Urinary bladder (tissue), 4 donors: ENCODE results near the gene SLC24A4. TPM values are rescaled to one million over a fixed set of nuclear protein-coding genes. Genes with fewer than 3 reads are reported as not detected.

Experiments used
- DNase-seq: peaks from one replicate; pipeline ENCODE4 v3.0.0-alpha.2; 2015; ENCODE audit errors: extremely low spot score
- H3K27ac ChIP-seq: one replicate; pipeline ENCODE4 v1.5.1; 2013; ENCODE audit warnings: low read depth, mild to moderate bottlenecking, moderate library complexity
- H3K36me3 ChIP-seq: one replicate; pipeline ENCODE4 v1.6.1; 2013; ENCODE audit warnings: mild to moderate bottlenecking, moderate library complexity; ENCODE audit not compliant: insufficient read depth
- H3K4me1 ChIP-seq: one replicate; pipeline ENCODE4 v1.6.1; 2013; ENCODE audit warnings: mild to moderate bottlenecking, moderate library complexity; ENCODE audit not compliant: insufficient read depth
- H3K4me3 ChIP-seq: one replicate; pipeline ENCODE4 v1.5.1; 2013; ENCODE audit warnings: low read depth, low read length
- WGBS: extraction: QIAGEN DNeasy Blood & Tissue Kit; methylation state at CpG from one replicate; pipeline ENCODE4 v1.1.7; 2013; 5-methylcytosine and 5-hydroxymethylcytosine counted together
- polyA plus RNA-seq: library from polyadenylated mRNA; stranded (reverse); fragments of 200-250 nt; gene quantifications from one replicate; pipeline ENCODE4 v1.2.3, GENCODE V29; 2013
- total RNA-seq: library from RNA; depleted of rRNA; stranded (reverse); fragments of >200 nt; gene quantifications from one replicate; pipeline ENCODE4 v1.2.3, GENCODE V29; 2014
- donor health status: healthy with polysubstance abuse.
- donor health status: healthy.

SLC24A4 gene
- total and polyA plus RNA-seq, 2 donors: 0.18 to 0.85 TPM

- Histone ChIP-seq H3K4me3 (no peak overlapping the region), H3K27ac (no peak overlapping the region), H3K4me1 (no peaks in the 10 kb centered on the region), H3K36me3 (no peaks in the 10 kb centered on the region)
- DNase-seq: no peak
- 84% methylated on average over 20 of the region's 20 CpGs for WGBS
Observed at GRCh38 chr14:92449404-92450181, 126.6 kb downstream of the SLC24A4 start.

- no peaks in the 10 kb centered on the region for H3K36me3 ChIP-seq
- 92% methylated on average over 13 of the region's 13 CpGs for WGBS
Observed at GRCh38 chr14:92450351-92451070, 127.5 kb downstream of the SLC24A4 start.

GRCh38 chr14:92451245-92451644, 128.3 kb downstream of the SLC24A4 start:
- Histone ChIP-seq H3K4me1 (no peaks in the 10 kb centered on the region), H3K4me3 (no peak overlapping the region), H3K36me3 (no peaks in the 10 kb centered on the region), H3K27ac (no peak overlapping the region)
- 80% methylated on average over 9 of the region's 9 CpGs for WGBS
- no peak for DNase-seq

More at GRCh38 chr14:92450351-92451070, 127.5 kb downstream of the SLC24A4 start:
- Histone ChIP-seq H3K4me1 (no peaks in the 10 kb centered on the region), H3K4me3 (no peak overlapping the region), H3K27ac (no peak overlapping the region)
- DNase-seq: no peak

DNA sequence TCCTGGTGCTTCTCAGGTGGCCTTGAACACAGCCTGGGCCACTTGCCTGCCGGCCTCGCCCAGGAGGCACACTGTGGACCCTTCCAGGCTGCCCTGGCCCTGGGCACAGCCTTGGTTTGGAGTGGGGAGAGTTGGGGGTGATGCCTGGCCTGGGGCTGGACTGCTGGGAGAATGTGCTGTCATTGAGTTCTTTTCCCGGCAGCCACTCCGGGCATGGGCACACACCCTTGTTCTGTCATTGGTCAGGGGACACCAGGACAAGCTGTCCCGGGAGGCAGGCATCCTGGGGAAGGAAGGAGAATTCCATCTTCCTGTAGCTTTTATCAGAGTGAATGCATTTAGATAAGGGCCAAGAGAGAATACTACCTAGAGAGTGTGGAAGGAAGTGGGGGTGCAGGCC, 128.8 kb downstream of the SLC24A4 start:
- no peak overlapping the region for H3K27ac ChIP-seq
- WGBS: 87% methylated on average over 5 of the region's 5 CpGs
- no peaks in the 10 kb centered on the region for H3K36me3 ChIP-seq
- H3K4me1 ChIP-seq: no peaks in the 10 kb centered on the region
- no peak overlapping the region for H3K4me3 ChIP-seq
- DNase-seq: no peak

DNA sequence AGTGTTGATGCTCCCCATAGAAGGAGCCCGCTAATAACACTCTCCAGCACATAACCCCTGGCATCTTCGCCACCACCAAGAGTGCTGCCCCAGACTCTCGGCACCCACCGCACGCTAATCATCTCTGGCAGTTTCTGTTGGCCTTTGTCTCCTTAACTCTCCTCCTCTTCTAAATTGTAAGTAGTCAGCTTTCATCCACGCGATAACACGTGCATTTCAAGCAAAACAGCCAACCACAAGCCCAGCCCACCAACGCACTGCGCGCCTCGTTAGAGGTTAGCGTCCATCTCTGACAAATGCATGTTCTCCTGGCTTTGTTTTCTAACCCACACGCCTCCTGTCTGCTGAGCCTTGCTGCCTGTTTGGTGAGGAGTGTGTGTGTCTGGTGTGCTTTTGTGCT, 129.5 kb downstream of the SLC24A4 start:
- DNase-seq: no peak
- no peak overlapping the region for H3K4me3 ChIP-seq
- WGBS: 94% methylated on average over 14 of the region's 14 CpGs
- no peaks in the 10 kb centered on the region for H3K36me3 ChIP-seq
- no peak overlapping the region for H3K27ac ChIP-seq
- H3K4me1 ChIP-seq: no peaks in the 10 kb centered on the region

- H3K4me3 ChIP-seq: no peak overlapping the region
- DNase-seq: no peak
- no peak overlapping the region for H3K27ac ChIP-seq
- WGBS: 93% methylated on average over 8 of the region's 8 CpGs
- H3K4me1 ChIP-seq: no peaks in the 10 kb centered on the region
- H3K36me3 ChIP-seq: no peaks in the 10 kb centered on the region
Observed at GRCh38 chr14:92453691-92454090, 130.7 kb downstream of the SLC24A4 start.

GRCh38 chr14:92455231-92455630, 132.3 kb downstream of the SLC24A4 start:
- Histone ChIP-seq H3K27ac (no peak overlapping the region), H3K4me1 (no peaks in the 10 kb centered on the region), H3K36me3 (no peaks in the 10 kb centered on the region), H3K4me3 (no peak overlapping the region)
- WGBS: 96% methylated on average over 2 of the region's 2 CpGs
- DNase-seq: no peak

- 67% methylated on average over 23 of the region's 23 CpGs for WGBS
- DNase-seq: peak; percentile 17
- no peak overlapping the region for H3K27ac ChIP-seq
Observed at GRCh38 chr14:92456215-92457015, 133.4 kb downstream of the SLC24A4 start.

GRCh38 chr14:92457016-92457565, 134.1 kb downstream of the SLC24A4 start:
- Histone ChIP-seq H3K4me3 (no peak overlapping the region), H3K36me3 (no peaks in the 10 kb centered on the region), H3K4me1 (no peaks in the 10 kb centered on the region), H3K27ac (no peak overlapping the region)
- WGBS: 89% methylated on average over 5 of the region's 5 CpGs
- DNase-seq: no peak

More at GRCh38 chr14:92456215-92457015, 133.4 kb downstream of the SLC24A4 start:
- Histone ChIP-seq H3K4me3 (no peak overlapping the region), H3K36me3 (no peaks in the 10 kb centered on the region), H3K4me1 (no peaks in the 10 kb centered on the region)

DNA sequence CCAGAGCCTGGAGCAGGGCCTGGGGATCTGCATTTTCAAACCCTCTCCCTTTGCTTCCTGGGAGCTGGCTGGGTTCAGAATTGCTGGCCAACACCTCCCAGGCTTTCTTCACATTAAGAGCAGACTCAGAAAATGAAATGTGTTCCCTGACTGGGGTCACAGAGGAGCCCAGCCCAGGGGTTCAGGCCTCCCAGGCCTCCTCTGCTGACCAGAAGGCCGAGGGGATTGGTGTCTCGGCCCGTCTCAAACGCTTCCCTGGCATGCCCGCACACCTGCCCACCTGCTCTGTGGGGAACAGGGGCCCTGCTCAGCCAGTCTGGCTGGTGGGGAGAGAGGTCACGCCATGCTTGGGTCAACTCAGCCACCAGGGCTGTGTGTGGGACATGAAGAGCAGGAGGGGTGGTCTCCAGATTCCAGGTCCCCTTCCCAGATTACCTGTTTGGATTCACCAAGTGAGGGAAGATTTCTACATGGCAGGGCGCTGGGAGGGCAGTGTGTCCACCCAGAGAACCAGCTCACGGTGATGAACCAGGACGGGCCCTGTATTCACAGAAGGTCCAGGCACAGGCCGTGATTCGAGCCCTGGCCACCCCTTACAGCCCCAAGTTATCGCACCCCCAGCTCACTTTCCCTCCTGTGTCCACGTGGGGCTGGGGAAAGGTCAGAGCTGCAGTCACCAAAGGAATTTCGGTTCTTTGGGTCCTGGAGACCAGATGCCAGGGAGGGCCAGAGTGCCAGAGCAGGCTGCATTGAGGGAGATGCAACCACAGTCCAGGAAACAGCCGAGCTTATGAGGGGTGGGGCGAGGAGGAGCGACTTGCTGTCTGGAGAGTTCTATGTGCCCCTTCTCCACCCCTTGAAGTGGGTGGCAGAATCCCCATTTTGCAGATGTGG, 135.4 kb downstream of the SLC24A4 start:
- no peaks in the 10 kb centered on the region for H3K4me1 ChIP-seq
- H3K36me3 ChIP-seq: no peaks in the 10 kb centered on the region
- 93% methylated on average over 17 of the region's 17 CpGs for WGBS
- H3K27ac ChIP-seq: no peak overlapping the region
- DNase-seq: no peak
- H3K4me3 ChIP-seq: no peak overlapping the region

- Histone ChIP-seq H3K4me3 (no peak overlapping the region), H3K4me1 (no peaks in the 10 kb centered on the region), H3K36me3 (no peaks in the 10 kb centered on the region), H3K27ac (no peak overlapping the region)
- 71% methylated on average over 18 of the region's 18 CpGs for WGBS
- DNase-seq: no peak
Observed at GRCh38 chr14:92459030-92459949, 136.3 kb downstream of the SLC24A4 start.

- no peaks in the 10 kb centered on the region for H3K36me3 ChIP-seq
- WGBS: 81% methylated on average over 12 of the region's 12 CpGs
- H3K27ac ChIP-seq: no peak overlapping the region
- H3K4me3 ChIP-seq: no peak overlapping the region
- H3K4me1 ChIP-seq: no peaks in the 10 kb centered on the region
- no peak for DNase-seq
Observed at GRCh38 chr14:92459950-92460421, 137.0 kb downstream of the SLC24A4 start.
